WTC11 (cell line): ENCODE results near the gene FURIN. TPM values are rescaled to one million over a fixed set of nuclear protein-coding genes. Genes with fewer than 3 reads are reported as not detected.

ENCODE experiments used
- ATAC-seq: fragments of 200-7000 bp; cut with Tn5 transposase; 2 replicates; pipeline ENCODE4 v1.10.0; 2021; ENCODE audit warnings: mild to moderate bottlenecking, moderate library complexity
- CTCF ChIA-PET: fragments of 300-600 bp; sonication (Branson Sonifier 250); formaldehyde crosslinking; loops from one replicate; lab custom pipeline; 2021; ENCODE audit warnings: antibody characterized with exemption; lab: Charles Lee
- POLR2A ChIA-PET: fragments of 350-600 bp; sonication (Branson Sonifier 250); formaldehyde crosslinking; loops from one replicate; lab custom pipeline; 2021; ENCODE audit warnings: antibody characterized with exemption; lab: Charles Lee
- DNase-seq: peaks from one replicate; pipeline ENCODE4 v3.0.0; 2021; ENCODE audit warnings: low spot score
- H3K27ac Mint-ChIP-seq: 2 replicates; pipeline ENCODE4 v1.8.0; 2021; ENCODE audit warnings: mixed read lengths
- H3K27me3 Mint-ChIP-seq: 2 replicates; pipeline ENCODE4 v1.8.0; 2021; ENCODE audit warnings: low read depth, mild to moderate bottlenecking, moderate library complexity, mixed read lengths
- H3K36me3 Mint-ChIP-seq: 2 replicates; pipeline ENCODE4 v1.8.0; 2021; ENCODE audit warnings: mixed read lengths
- H3K4me1 Mint-ChIP-seq: 2 replicates; pipeline ENCODE4 v1.8.0; 2022; ENCODE audit warnings: mixed read lengths
- H3K4me3 Mint-ChIP-seq: 2 replicates; pipeline ENCODE4 v1.8.0; 2021; ENCODE audit warnings: mild to moderate bottlenecking, moderate library complexity, mixed read lengths
- H3K9me3 Mint-ChIP-seq: 2 replicates; pipeline ENCODE4 v1.8.0; 2021; ENCODE audit warnings: mixed read lengths
- ATF3 ChIP-seq: sonication (generic); formaldehyde crosslinking; conservative IDR thresholded peaks from 2 replicates; pipeline ENCODE4 v1.8.1; 2022; ENCODE audit warnings: mild to moderate bottlenecking, missing genetic modification reagents
- ELF4 ChIP-seq: sonication (generic); formaldehyde crosslinking; IDR thresholded peaks from 2 replicates; pipeline ENCODE4 v1.8.1; 2022; ENCODE audit warnings: low read depth, mild to moderate bottlenecking, moderate library complexity, missing genetic modification reagents
- JAZF1 ChIP-seq: fragments of 250-450 bp; sonication (Bioruptor Pico); IDR thresholded peaks from 2 replicates; pipeline ENCODE4 v1.9.0; 2021; ENCODE audit warnings: moderate library complexity, mild to moderate bottlenecking, inconsistent platforms
- NR2C2 ChIP-seq: sonication (generic); formaldehyde crosslinking; IDR thresholded peaks from 2 replicates; pipeline ENCODE4 v1.8.0; 2022; ENCODE audit warnings: mild to moderate bottlenecking, missing genetic modification reagents
- SMAD4 ChIP-seq: sonication (generic); formaldehyde crosslinking; IDR thresholded peaks from 2 replicates; pipeline ENCODE4 v1.8.0; 2022; ENCODE audit warnings: mild to moderate bottlenecking, missing genetic modification reagents
- USF2 ChIP-seq: sonication (generic); formaldehyde crosslinking; IDR thresholded peaks from 2 replicates; pipeline ENCODE4 v1.8.1; 2023; ENCODE audit warnings: mild to moderate bottlenecking, missing genetic modification reagents, moderate library complexity
- ZNF121 ChIP-seq: sonication (generic); formaldehyde crosslinking; IDR thresholded peaks from 2 replicates; pipeline ENCODE4 v1.8.0; 2023; ENCODE audit warnings: missing genetic modification reagents
- ZNF138 ChIP-seq: sonication (generic); formaldehyde crosslinking; conservative IDR thresholded peaks from 2 replicates; pipeline ENCODE4 v1.8.1; 2022; ENCODE audit warnings: mild to moderate bottlenecking, moderate library complexity, missing genetic modification reagents
- ZNF423 ChIP-seq: fragments of 250-450 bp; sonication (Bioruptor Pico); IDR thresholded peaks from 2 replicates; pipeline ENCODE4 v2.1.2; 2022; ENCODE audit warnings: mild to moderate bottlenecking, moderate library complexity
- total RNA-seq: library from RNA; stranded (reverse); gene quantifications from 3 replicates; pipeline ENCODE4 v1.2.3, GENCODE V29; 2021
- TF ChIP-seq, protein P1 (sequence below): sonication (generic); formaldehyde crosslinking; IDR thresholded peaks from 2 replicates; pipeline ENCODE4 v1.8.1; 2022; ENCODE audit warnings: low read depth, mild to moderate bottlenecking, moderate library complexity, missing genetic modification reagents, borderline replicate concordance
- TF ChIP-seq, protein P2 (sequence below): sonication (generic); formaldehyde crosslinking; IDR thresholded peaks from 2 replicates; pipeline ENCODE4 v1.8.0; 2023; ENCODE audit warnings: mild to moderate bottlenecking, missing genetic modification reagents
- TF ChIP-seq, protein P3 (sequence below): fragments of 250-450 bp; sonication (Bioruptor Pico); conservative IDR thresholded peaks from 2 replicates; pipeline ENCODE4 v1.9.0; 2021; ENCODE audit warnings: mild to moderate bottlenecking
- TF ChIP-seq, protein P4 (sequence below): sonication (generic); formaldehyde crosslinking; IDR thresholded peaks from 2 replicates; pipeline ENCODE4 v1.8.0; 2022; ENCODE audit warnings: mild to moderate bottlenecking, missing genetic modification reagents
- TF ChIP-seq, protein P5 (sequence below): fragments of 250-450 bp; sonication (Bioruptor Pico); IDR thresholded peaks from 2 replicates; pipeline ENCODE4 v1.9.0; 2021; ENCODE audit warnings: moderate library complexity, mild to moderate bottlenecking, inconsistent platforms, borderline replicate concordance
- TF ChIP-seq, protein P6 (sequence below): sonication (generic); formaldehyde crosslinking; IDR thresholded peaks from 2 replicates; pipeline ENCODE4 v1.8.0; 2022; ENCODE audit warnings: missing genetic modification reagents

FURIN gene
- total RNA-seq, 1 experiment from 2014 or later, result 46.3 TPM

DNA sequence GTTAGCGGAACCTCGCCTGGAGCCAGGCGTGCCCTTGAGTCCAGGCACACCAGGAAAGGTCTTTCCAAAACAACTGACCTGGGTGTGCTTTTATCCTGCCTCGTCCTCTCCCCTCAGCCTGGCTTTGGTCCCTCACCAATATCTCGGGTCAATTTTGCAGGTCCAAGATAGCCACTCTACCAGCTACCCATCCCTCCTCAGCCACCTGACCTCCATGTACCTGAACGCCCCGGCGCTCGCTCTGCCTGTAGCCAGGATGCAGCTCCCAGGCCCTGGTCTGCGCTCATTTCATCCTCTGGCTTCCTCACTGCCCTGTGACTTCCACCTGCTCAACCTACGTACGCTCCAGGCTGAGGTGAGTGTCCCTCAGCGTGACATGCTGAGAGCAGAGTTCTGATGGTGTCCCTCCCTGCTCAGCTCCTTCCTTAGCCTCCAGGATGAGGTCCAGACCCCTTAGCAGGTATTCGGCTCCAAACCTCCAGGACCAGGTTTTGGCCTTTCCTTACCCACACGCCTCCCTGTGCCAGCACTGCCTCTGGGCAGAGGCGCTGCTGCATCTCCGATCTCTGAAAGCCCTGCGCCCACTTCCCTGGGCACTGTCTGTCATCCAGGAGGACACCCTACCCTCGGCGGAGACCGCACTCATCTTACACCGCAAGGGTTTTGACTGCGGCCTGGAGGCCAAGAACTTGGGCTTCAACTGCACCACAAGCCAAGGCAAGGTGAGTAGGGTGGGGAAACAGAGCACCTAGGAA lies 49.8 kb downstream of the FURIN start:
- no peak for ATAC-seq
- Mint-ChIP-seq H3K27me3 (no peaks in the 10 kb centered on the region; the same call in 1 of the 2 replicates), H3K36me3 (peaks cover 15% of the 10 kb centered on the region), H3K9me3 (no peaks in the 10 kb centered on the region), H3K27ac (peak overlapping the region; percentile 55; the same call in 1 of the 2 replicates), H3K4me3 (no peak overlapping the region), H3K4me1 (peaks cover 10% of the 10 kb centered on the region)
- TF ChIP-seq ATF3 (CRISPR knock-in tag) (no peak), NR2C2 (CRISPR knock-in tag) (no peak), SMAD4 (CRISPR knock-in tag) (no peak), ZNF138 (CRISPR knock-in tag) (no peak), USF2 (CRISPR knock-in tag) (no peak), ELF4 (CRISPR knock-in tag) (no peak), ZNF423 (CRISPR knock-in tag) (no peak), JAZF1 (CRISPR knock-in tag) (no peak)
- TF ChIP-seq, protein P1, sequence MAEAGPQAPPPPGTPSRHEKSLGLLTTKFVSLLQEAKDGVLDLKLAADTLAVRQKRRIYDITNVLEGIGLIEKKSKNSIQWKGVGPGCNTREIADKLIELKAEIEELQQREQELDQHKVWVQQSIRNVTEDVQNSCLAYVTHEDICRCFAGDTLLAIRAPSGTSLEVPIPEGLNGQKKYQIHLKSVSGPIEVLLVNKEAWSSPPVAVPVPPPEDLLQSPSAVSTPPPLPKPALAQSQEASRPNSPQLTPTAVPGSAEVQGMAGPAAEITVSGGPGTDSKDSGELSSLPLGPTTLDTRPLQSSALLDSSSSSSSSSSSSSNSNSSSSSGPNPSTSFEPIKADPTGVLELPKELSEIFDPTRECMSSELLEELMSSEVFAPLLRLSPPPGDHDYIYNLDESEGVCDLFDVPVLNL (CRISPR knock-in tag), result no peak
- TF ChIP-seq, protein P2, sequence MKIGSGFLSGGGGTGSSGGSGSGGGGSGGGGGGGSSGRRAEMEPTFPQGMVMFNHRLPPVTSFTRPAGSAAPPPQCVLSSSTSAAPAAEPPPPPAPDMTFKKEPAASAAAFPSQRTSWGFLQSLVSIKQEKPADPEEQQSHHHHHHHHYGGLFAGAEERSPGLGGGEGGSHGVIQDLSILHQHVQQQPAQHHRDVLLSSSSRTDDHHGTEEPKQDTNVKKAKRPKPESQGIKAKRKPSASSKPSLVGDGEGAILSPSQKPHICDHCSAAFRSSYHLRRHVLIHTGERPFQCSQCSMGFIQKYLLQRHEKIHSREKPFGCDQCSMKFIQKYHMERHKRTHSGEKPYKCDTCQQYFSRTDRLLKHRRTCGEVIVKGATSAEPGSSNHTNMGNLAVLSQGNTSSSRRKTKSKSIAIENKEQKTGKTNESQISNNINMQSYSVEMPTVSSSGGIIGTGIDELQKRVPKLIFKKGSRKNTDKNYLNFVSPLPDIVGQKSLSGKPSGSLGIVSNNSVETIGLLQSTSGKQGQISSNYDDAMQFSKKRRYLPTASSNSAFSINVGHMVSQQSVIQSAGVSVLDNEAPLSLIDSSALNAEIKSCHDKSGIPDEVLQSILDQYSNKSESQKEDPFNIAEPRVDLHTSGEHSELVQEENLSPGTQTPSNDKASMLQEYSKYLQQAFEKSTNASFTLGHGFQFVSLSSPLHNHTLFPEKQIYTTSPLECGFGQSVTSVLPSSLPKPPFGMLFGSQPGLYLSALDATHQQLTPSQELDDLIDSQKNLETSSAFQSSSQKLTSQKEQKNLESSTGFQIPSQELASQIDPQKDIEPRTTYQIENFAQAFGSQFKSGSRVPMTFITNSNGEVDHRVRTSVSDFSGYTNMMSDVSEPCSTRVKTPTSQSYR (CRISPR knock-in tag), result no peak
- TF ChIP-seq, protein P3, sequence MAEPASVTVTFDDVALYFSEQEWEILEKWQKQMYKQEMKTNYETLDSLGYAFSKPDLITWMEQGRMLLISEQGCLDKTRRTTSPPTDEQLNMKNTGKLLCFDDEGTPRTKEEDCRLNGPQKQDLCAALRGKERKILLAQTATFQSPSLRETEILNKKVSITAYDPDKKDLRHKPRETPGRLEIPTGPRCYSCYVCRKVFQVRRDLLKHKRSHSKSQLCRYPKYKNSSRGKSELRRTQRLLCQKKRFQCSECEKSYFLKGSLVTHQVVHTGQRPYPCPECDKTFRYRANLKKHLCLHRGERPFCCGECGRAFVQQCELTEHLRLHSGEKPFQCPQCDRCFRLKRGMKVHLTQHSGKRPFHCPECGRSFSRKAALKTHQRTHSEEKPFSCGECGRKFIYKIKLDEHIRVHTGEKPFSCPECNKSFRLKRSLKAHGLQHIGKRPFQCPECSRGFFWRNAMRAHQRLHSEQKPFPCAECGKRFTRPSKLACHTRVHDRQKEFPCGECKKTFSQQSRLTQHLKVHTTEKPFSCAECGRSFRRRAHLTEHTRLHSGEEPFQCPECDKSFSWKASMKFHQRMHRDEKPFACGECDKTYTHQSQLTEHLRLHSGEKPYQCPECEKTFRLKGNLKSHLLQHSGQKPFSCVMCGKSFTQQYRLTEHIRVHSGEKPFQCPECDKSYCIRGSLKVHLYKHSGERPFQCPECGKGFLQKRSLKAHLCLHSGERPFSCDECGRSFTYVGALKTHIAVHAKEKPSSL (CRISPR knock-in tag), result no peak
- TF ChIP-seq, protein P4, sequence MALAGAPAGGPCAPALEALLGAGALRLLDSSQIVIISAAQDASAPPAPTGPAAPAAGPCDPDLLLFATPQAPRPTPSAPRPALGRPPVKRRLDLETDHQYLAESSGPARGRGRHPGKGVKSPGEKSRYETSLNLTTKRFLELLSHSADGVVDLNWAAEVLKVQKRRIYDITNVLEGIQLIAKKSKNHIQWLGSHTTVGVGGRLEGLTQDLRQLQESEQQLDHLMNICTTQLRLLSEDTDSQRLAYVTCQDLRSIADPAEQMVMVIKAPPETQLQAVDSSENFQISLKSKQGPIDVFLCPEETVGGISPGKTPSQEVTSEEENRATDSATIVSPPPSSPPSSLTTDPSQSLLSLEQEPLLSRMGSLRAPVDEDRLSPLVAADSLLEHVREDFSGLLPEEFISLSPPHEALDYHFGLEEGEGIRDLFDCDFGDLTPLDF (CRISPR knock-in tag), result no peak
- TF ChIP-seq, protein P5, sequence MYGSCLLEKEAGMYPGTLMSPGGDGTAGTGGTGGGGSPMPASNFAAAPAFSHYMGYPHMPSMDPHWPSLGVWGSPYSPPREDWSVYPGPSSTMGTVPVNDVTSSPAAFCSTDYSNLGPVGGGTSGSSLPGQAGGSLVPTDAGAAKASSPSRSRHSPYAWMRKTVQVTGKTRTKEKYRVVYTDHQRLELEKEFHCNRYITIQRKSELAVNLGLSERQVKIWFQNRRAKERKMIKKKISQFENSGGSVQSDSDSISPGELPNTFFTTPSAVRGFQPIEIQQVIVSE (CRISPR knock-in tag), result no peak
- no peak for DNase-seq
- ChIA-PET POLR2A (no interaction called here), CTCF (interaction anchor here (0.7 to 2.6 kb wide), 3 partner anchors 8 to 14 kb away, joined by 3 to 24 read pairs (median 4); partner anchors contain the start of genes HDDC3 and MAN2A2)

GRCh38 chr15:90918835-90919234 lies 50.4 kb downstream of the FURIN start:
- H3K9me3 Mint-ChIP-seq, result no peaks in the 10 kb centered on the region
- H3K27me3 Mint-ChIP-seq, result no peaks in the 10 kb centered on the region; the same call in 1 of the 2 replicates
- no peak overlapping the region for H3K4me3 Mint-ChIP-seq
- no peak for DNase-seq
- no peak overlapping the region for H3K27ac Mint-ChIP-seq
- ATAC-seq, result no peak
- CTCF ChIA-PET, result interaction anchor here (0.7 to 2.6 kb wide), 3 partner anchors 9 to 15 kb away, joined by 3 to 24 read pairs (median 4); partner anchors contain the start of genes HDDC3 and MAN2A2
- peaks cover 15% of the 10 kb centered on the region for H3K36me3 Mint-ChIP-seq
- no peak for TF ChIP-seq ZNF121 (CRISPR knock-in tag)
- TF ChIP-seq, protein P6, sequence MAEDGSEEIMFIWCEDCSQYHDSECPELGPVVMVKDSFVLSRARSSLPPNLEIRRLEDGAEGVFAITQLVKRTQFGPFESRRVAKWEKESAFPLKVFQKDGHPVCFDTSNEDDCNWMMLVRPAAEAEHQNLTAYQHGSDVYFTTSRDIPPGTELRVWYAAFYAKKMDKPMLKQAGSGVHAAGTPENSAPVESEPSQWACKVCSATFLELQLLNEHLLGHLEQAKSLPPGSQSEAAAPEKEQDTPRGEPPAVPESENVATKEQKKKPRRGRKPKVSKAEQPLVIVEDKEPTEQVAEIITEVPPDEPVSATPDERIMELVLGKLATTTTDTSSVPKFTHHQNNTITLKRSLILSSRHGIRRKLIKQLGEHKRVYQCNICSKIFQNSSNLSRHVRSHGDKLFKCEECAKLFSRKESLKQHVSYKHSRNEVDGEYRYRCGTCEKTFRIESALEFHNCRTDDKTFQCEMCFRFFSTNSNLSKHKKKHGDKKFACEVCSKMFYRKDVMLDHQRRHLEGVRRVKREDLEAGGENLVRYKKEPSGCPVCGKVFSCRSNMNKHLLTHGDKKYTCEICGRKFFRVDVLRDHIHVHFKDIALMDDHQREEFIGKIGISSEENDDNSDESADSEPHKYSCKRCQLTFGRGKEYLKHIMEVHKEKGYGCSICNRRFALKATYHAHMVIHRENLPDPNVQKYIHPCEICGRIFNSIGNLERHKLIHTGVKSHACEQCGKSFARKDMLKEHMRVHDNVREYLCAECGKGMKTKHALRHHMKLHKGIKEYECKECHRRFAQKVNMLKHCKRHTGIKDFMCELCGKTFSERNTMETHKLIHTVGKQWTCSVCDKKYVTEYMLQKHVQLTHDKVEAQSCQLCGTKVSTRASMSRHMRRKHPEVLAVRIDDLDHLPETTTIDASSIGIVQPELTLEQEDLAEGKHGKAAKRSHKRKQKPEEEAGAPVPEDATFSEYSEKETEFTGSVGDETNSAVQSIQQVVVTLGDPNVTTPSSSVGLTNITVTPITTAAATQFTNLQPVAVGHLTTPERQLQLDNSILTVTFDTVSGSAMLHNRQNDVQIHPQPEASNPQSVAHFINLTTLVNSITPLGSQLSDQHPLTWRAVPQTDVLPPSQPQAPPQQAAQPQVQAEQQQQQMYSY (CRISPR knock-in tag), result no peak
- TF ChIP-seq, all 79 proteins: peak for 0
- POLR2A ChIA-PET, result no interaction called here
- peaks cover 15% of the 10 kb centered on the region for H3K4me1 Mint-ChIP-seq
